Measurements from ENCODE around the gene OLFM3. TPM values are rescaled to one million over a fixed set of nuclear protein-coding genes. Genes with fewer than 3 reads are reported as not detected.

OLFM3 gene
- total RNA-seq, 1 experiment from 2014 or later, result not detected

- no peak overlapping the region for H3K27ac Mint-ChIP-seq (ENCODE audit: unreplicated experiment)
- ChIA-PET CTCF (no interaction called here), POLR2A (no interaction called here)
- no peak for TF ChIP-seq CTCF (IDR thresholded peaks at IDR 0.05; ENCODE audit: insufficient read depth in 1 of 2, low read depth in 1 of 2, low read length in 1 of 2, severe bottlenecking in 1 of 2, unreplicated experiment in 1 of 2)
- BruUV-seq (replicated peaks), result no TSS peak
- H3K27me3 ChIP-seq (replicated peaks; ENCODE audit: control insufficient read depth, insufficient read depth, low read length), result no peaks in the 10 kb centered on the region
- no peaks in the 10 kb centered on the region for H3K4me1 Mint-ChIP-seq (ENCODE audit: low read depth, unreplicated experiment)
- H3K4me3 ChIP-seq (ENCODE audit: low read depth, low read length), result no peak overlapping the region
- DNase-seq, result no peak
- no peaks in the 10 kb centered on the region for H3K36me3 ChIP-seq (ENCODE audit: control insufficient read depth, insufficient read depth, low read length)
- H3K9me3 ChIP-seq, result no peaks in the 10 kb centered on the region
- H3K27me3 Mint-ChIP-seq (ENCODE audit: insufficient read depth, unreplicated experiment), result no peaks in the 10 kb centered on the region
- no peaks in the 10 kb centered on the region for H3K4me1 ChIP-seq
- no peak overlapping the region for H3K4me3 Mint-ChIP-seq (ENCODE audit: unreplicated experiment)
- no peaks in the 10 kb centered on the region for H3K9me3 Mint-ChIP-seq (ENCODE audit: unreplicated experiment)
- intact Hi-C loops (cut with micrococcal nuclease; ENCODE audit: unreplicated experiment), result no loop called here
- H3K36me3 Mint-ChIP-seq (ENCODE audit: insufficient read depth, unreplicated experiment), result no peaks in the 10 kb centered on the region
Measured at GRCh38 chr1:101898137-101898536, 98.6 kb downstream of the OLFM3 start.

- Mint-ChIP-seq H3K36me3 (ENCODE audit: insufficient read depth, unreplicated experiment) (no peaks in the 10 kb centered on the region), H3K27me3 (ENCODE audit: insufficient read depth, unreplicated experiment) (no peaks in the 10 kb centered on the region), H3K27ac (ENCODE audit: unreplicated experiment) (no peak overlapping the region), H3K4me1 (ENCODE audit: low read depth, unreplicated experiment) (no peaks in the 10 kb centered on the region), H3K9me3 (ENCODE audit: unreplicated experiment) (no peaks in the 10 kb centered on the region), H3K4me3 (ENCODE audit: unreplicated experiment) (no peak overlapping the region)
- Histone ChIP-seq H3K4me3 (ENCODE audit: low read depth, low read length) (no peak overlapping the region), H3K27me3 (replicated peaks; ENCODE audit: control insufficient read depth, insufficient read depth, low read length) (no peaks in the 10 kb centered on the region), H3K9me3 (no peaks in the 10 kb centered on the region), H3K4me1 (no peaks in the 10 kb centered on the region), H3K36me3 (ENCODE audit: control insufficient read depth, insufficient read depth, low read length) (no peaks in the 10 kb centered on the region)
- no peak for DNase-seq
- ChIA-PET CTCF (no interaction called here), POLR2A (no interaction called here)
- intact Hi-C loops (cut with micrococcal nuclease; ENCODE audit: unreplicated experiment), result no loop called here
- BruUV-seq (replicated peaks), result no TSS peak
- no peak for TF ChIP-seq CTCF (IDR thresholded peaks at IDR 0.05; ENCODE audit: insufficient read depth in 1 of 2, low read depth in 1 of 2, low read length in 1 of 2, severe bottlenecking in 1 of 2, unreplicated experiment in 1 of 2)
Measured at GRCh38 chr1:101884621-101885020, 112.1 kb downstream of the OLFM3 start.

- no peak overlapping the region for H3K4me3 Mint-ChIP-seq (ENCODE audit: unreplicated experiment)
- H3K27ac Mint-ChIP-seq (ENCODE audit: unreplicated experiment), result no peak overlapping the region
- H3K36me3 Mint-ChIP-seq (ENCODE audit: insufficient read depth, unreplicated experiment), result no peaks in the 10 kb centered on the region
- Histone ChIP-seq H3K9me3 (no peaks in the 10 kb centered on the region), H3K4me3 (ENCODE audit: low read depth, low read length) (no peak overlapping the region), H3K36me3 (ENCODE audit: control insufficient read depth, insufficient read depth, low read length) (no peaks in the 10 kb centered on the region), H3K27me3 (replicated peaks; ENCODE audit: control insufficient read depth, insufficient read depth, low read length) (no peaks in the 10 kb centered on the region), H3K4me1 (no peaks in the 10 kb centered on the region)
- ChIA-PET POLR2A (no interaction called here), CTCF (no interaction called here)
- no peaks in the 10 kb centered on the region for H3K9me3 Mint-ChIP-seq (ENCODE audit: unreplicated experiment)
- BruUV-seq (replicated peaks), result no TSS peak
- DNase-seq, result no peak
- intact Hi-C loops (cut with micrococcal nuclease; ENCODE audit: unreplicated experiment), result no loop called here
- no peak for TF ChIP-seq CTCF (IDR thresholded peaks at IDR 0.05; ENCODE audit: insufficient read depth in 1 of 2, low read depth in 1 of 2, low read length in 1 of 2, severe bottlenecking in 1 of 2, unreplicated experiment in 1 of 2)
- no peaks in the 10 kb centered on the region for H3K4me1 Mint-ChIP-seq (ENCODE audit: low read depth, unreplicated experiment)
- H3K27me3 Mint-ChIP-seq (ENCODE audit: insufficient read depth, unreplicated experiment), result peaks cover 4% of the 10 kb centered on the region
Measured at GRCh38 chr1:101875891-101876290, 120.8 kb downstream of the OLFM3 start.
